NCI-H460 (cell line): ENCODE data around the gene EMID1. TPM values are rescaled to one million over a fixed set of nuclear protein-coding genes. Genes with fewer than 3 reads are reported as not detected.

Experiments used
- DNase-seq: peaks from one replicate; pipeline ENCODE4 v3.0.0-alpha.2; 2016; ENCODE audit warnings: low read depth; ENCODE audit errors: extremely low read depth
- total RNA-seq: library from RNA; depleted of rRNA; stranded (reverse); fragments of >200 nt; shearing (Covaris generic); gene quantifications from 2 replicates; pipeline ENCODE4 v1.2.3, GENCODE V29; 2014

Gene EMID1
- total RNA-seq, 1 experiment from 2014 or later, result 0.07 TPM

- no peak for DNase-seq
These were observed 66.9 kb downstream of the EMID1 start for GRCh38 chr22:29272624-29273023.

- DNase-seq, result no peak
These were observed 69.5 kb downstream of the EMID1 start for GRCh38 chr22:29275167-29275566.

- no peak for DNase-seq
These were observed 70.3 kb downstream of the EMID1 start for GRCh38 chr22:29275819-29276565.

GRCh38 chr22:29277927-29278326, 72.2 kb downstream of the EMID1 start:
- no peak for DNase-seq

- no peak for DNase-seq
These were observed 78.5 kb downstream of the EMID1 start for GRCh38 chr22:29284196-29284595.

- no peak for DNase-seq
These were observed 83.1 kb downstream of the EMID1 start for GRCh38 chr22:29288837-29289236.

- DNase-seq, result no peak
These were observed 84.4 kb downstream of the EMID1 start for GRCh38 chr22:29290061-29290460.

- no peak for DNase-seq
These were observed 85.5 kb downstream of the EMID1 start for GRCh38 chr22:29291215-29291614.

- no peak for DNase-seq
These were observed 86.7 kb downstream of the EMID1 start for GRCh38 chr22:29292379-29292778.

- no peak for DNase-seq
These were observed 92.9 kb downstream of the EMID1 start for GRCh38 chr22:29298641-29299040.

GRCh38 chr22:29299136-29299900, 93.6 kb downstream of the EMID1 start:
- no peak for DNase-seq

GRCh38 chr22:29300467-29300806, 94.7 kb downstream of the EMID1 start:
- DNase-seq, result no peak

GRCh38 chr22:29300807-29301601, 95.3 kb downstream of the EMID1 start:
- DNase-seq, result no peak

- no peak for DNase-seq
These were observed 96.2 kb downstream of the EMID1 start for GRCh38 chr22:29301716-29302401.

- no peak for DNase-seq
These were observed 96.6 kb downstream of the EMID1 start for GRCh38 chr22:29302402-29302680.

- no peak for DNase-seq
These were observed 97.2 kb downstream of the EMID1 start for GRCh38 chr22:29302681-29303465.

- DNase-seq, result no peak
These were observed 100.1 kb downstream of the EMID1 start for GRCh38 chr22:29305836-29306174.

- DNase-seq, result peak; percentile 51
These were observed 100.6 kb downstream of the EMID1 start, which contains the start of gene GAS2L1 for GRCh38 chr22:29306175-29306834. TSS of gene GAS2L1 (plus strand) at chr22:29306650. CDS start at chr22:29308106, 1,456 bp downstream.

- DNase-seq, result peak; percentile 61
These were observed 101.3 kb downstream of the EMID1 start for GRCh38 chr22:29306835-29307595.
